HepG2 (cell line): ENCODE results near the gene MAP3K2. TPM values are rescaled to one million over a fixed set of nuclear protein-coding genes. Genes with fewer than 3 reads are reported as not detected.
A peak's percentile ranks its signal among the peaks of the same experiment; 100 is the strongest.

ENCODE experiments used
- CEBPB ChIP-seq: IDR thresholded peaks from 2 replicates; pipeline ENCODE4 v1.6.1; 2011; ENCODE audit warnings: low read depth, low read length, improper control_type of control experiment, borderline replicate concordance
- HES4 ChIP-seq: sonication (generic); formaldehyde crosslinking; IDR thresholded peaks from 2 replicates; pipeline ENCODE4 v1.9.0; 2021; ENCODE audit warnings: mild to moderate bottlenecking, missing genetic modification reagents, borderline replicate concordance
- KMT2A ChIP-seq: sonication (generic); formaldehyde crosslinking; IDR thresholded peaks from 2 replicates; pipeline ENCODE4 v1.4.0; 2020; ENCODE audit warnings: missing genetic modification reagents
- PPARG ChIP-seq: conservative IDR thresholded peaks from 2 replicates; pipeline ENCODE4 v1.6.1; 2016; ENCODE audit warnings: missing biosample characterization, missing genetic modification reagents
- SRSF4 ChIP-seq: fragments of 200-400 bp; formaldehyde crosslinking; IDR thresholded peaks from one replicate; pipeline ENCODE4 v1.6.1; 2018; ENCODE audit warnings: mild to moderate bottlenecking, low read depth, low read length, moderate library complexity; ENCODE audit not compliant: poor library complexity, severe bottlenecking
- TCF7L2 ChIP-seq: IDR thresholded peaks from 2 replicates; pipeline ENCODE4 v1.6.1; 2011; ENCODE audit warnings: mild to moderate bottlenecking, low read depth, low read length, moderate library complexity
- TEAD3 ChIP-seq: optimal IDR thresholded peaks from 2 replicates; pipeline ENCODE3; 2016; ENCODE audit warnings: borderline replicate concordance
- THAP11 ChIP-seq: IDR thresholded peaks from 2 replicates; pipeline ENCODE4 v1.6.1; 2016; ENCODE audit warnings: missing biosample characterization, missing genetic modification reagents
- ZBTB4 ChIP-seq: sonication (generic); formaldehyde crosslinking; IDR thresholded peaks from 2 replicates; pipeline ENCODE4 v1.4.0; 2020; ENCODE audit warnings: missing genetic modification reagents, mild to moderate bottlenecking, borderline replicate concordance
- ZBTB8A ChIP-seq: sonication (generic); formaldehyde crosslinking; IDR thresholded peaks from 2 replicates; pipeline ENCODE4 v1.4.0; 2020; ENCODE audit warnings: mild to moderate bottlenecking, low read depth, missing genetic modification reagents, borderline replicate concordance
- ZFP41 ChIP-seq: sonication (generic); formaldehyde crosslinking; IDR thresholded peaks from 2 replicates; pipeline ENCODE4 v1.4.0; 2020; ENCODE audit warnings: mild to moderate bottlenecking, missing genetic modification reagents, borderline replicate concordance
- ZNF10 ChIP-seq: sonication (generic); formaldehyde crosslinking; IDR thresholded peaks from 2 replicates; pipeline ENCODE4 v1.4.0; 2020; ENCODE audit warnings: mild to moderate bottlenecking, low read depth, missing genetic modification reagents, borderline replicate concordance
- ZNF207 ChIP-seq: fragments of 450-650 bp; IDR thresholded peaks from 2 replicates; pipeline ENCODE4 v1.6.1; 2016; ENCODE audit warnings: antibody characterized with exemption, borderline replicate concordance
- ZNF549 ChIP-seq: sonication (generic); formaldehyde crosslinking; IDR thresholded peaks from 2 replicates; pipeline ENCODE4 v1.5.0; 2020; ENCODE audit warnings: missing genetic modification reagents
- ZNF572 ChIP-seq: sonication (generic); formaldehyde crosslinking; IDR thresholded peaks from 2 replicates; pipeline ENCODE4 v1.5.1; 2020; ENCODE audit warnings: mild to moderate bottlenecking, missing genetic modification reagents
- ZNF605 ChIP-seq: sonication (generic); formaldehyde crosslinking; IDR thresholded peaks from 2 replicates; pipeline ENCODE4 v1.8.0; 2022; ENCODE audit warnings: mild to moderate bottlenecking, missing genetic modification reagents
- ZNF652 ChIP-seq: IDR thresholded peaks from 2 replicates; pipeline ENCODE4 v1.6.1; 2016; ENCODE audit warnings: low read depth, borderline replicate concordance
- polyA plus RNA-seq, 8 experiments: library from polyadenylated mRNA; depleted of rRNA in 3 of 8; stranded (reverse) in 7 of 8; unstranded in 1 of 8; fragments of >200 nt; fragmentation: Illumina TruSeq in 4 of 8; extraction: Trizol in 4 of 8; gene quantifications; 2 replicates each; pipeline versions ENCODE4 v1.2.1 to v1.2.3, GENCODE V29; 2011 to 2016; ENCODE audit warnings: low read depth in 4 of 8, missing spikeins in 1 of 8, mixed read lengths in 1 of 8; ENCODE audit not compliant: insufficient read depth in 1 of 8
- total RNA-seq, 5 experiments: library from RNA; depleted of rRNA; stranded (reverse); fragments of >200 nt; fragmentation: Illumina TruSeq; extraction: Trizol; gene quantifications; 2 replicates each; pipeline ENCODE4 v1.2.3, GENCODE V29; 2016; ENCODE audit warnings: low read depth in 1 of 5
- TF ChIP-seq, protein P1 (sequence below): sonication (generic); formaldehyde crosslinking; IDR thresholded peaks from 2 replicates; pipeline ENCODE4 v1.8.1; 2022; ENCODE audit warnings: mild to moderate bottlenecking, missing genetic modification reagents
- TF ChIP-seq, protein P2 (sequence below): sonication (generic); formaldehyde crosslinking; IDR thresholded peaks from 2 replicates; pipeline ENCODE4 v1.4.0; 2020; ENCODE audit warnings: low read depth, mild to moderate bottlenecking, missing genetic modification reagents
- TF ChIP-seq, protein P3 (sequence below): sonication (generic); formaldehyde crosslinking; IDR thresholded peaks from 2 replicates; pipeline ENCODE4 v1.4.0; 2020; ENCODE audit warnings: mild to moderate bottlenecking, missing genetic modification reagents

The MAP3K2 gene
- total and polyA plus RNA-seq, 2 of the 13 experiments (the other 11 are each of a cell fraction or from before 2014, with no cell fraction given): 12.2 to 37.2 TPM

- TF ChIP-seq, protein P1, sequence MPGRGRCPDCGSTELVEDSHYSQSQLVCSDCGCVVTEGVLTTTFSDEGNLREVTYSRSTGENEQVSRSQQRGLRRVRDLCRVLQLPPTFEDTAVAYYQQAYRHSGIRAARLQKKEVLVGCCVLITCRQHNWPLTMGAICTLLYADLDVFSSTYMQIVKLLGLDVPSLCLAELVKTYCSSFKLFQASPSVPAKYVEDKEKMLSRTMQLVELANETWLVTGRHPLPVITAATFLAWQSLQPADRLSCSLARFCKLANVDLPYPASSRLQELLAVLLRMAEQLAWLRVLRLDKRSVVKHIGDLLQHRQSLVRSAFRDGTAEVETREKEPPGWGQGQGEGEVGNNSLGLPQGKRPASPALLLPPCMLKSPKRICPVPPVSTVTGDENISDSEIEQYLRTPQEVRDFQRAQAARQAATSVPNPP (CRISPR knock-in tag): no peak
- TF ChIP-seq KMT2A (CRISPR knock-in tag) (no peak), ZNF207 (no peak), THAP11 (CRISPR knock-in tag) (peak; percentile 24; the same call in 1 of the 2 replicates), HES4 (CRISPR knock-in tag) (no peak), ZNF652 (CRISPR knock-in tag) (no peak), TCF7L2 (no peak), ZNF549 (CRISPR knock-in tag) (no peak), TEAD3 (CRISPR knock-in tag) (peak; percentile 93), ZFP41 (no peak), ZNF572 (CRISPR knock-in tag) (no peak), ZBTB8A (CRISPR knock-in tag) (no peak), ZNF605 (CRISPR knock-in tag) (no peak), ZBTB4 (CRISPR knock-in tag) (no peak), SRSF4 (no peak), PPARG (CRISPR knock-in tag) (0 out of 2 replicates have a peak, but pooled peaks have one; percentile 23), CEBPB (no peak), ZNF10 (no peak)
- TF ChIP-seq, protein P2, sequence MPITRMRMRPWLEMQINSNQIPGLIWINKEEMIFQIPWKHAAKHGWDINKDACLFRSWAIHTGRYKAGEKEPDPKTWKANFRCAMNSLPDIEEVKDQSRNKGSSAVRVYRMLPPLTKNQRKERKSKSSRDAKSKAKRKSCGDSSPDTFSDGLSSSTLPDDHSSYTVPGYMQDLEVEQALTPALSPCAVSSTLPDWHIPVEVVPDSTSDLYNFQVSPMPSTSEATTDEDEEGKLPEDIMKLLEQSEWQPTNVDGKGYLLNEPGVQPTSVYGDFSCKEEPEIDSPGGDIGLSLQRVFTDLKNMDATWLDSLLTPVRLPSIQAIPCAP (CRISPR knock-in tag): no peak
- TF ChIP-seq, protein P3, sequence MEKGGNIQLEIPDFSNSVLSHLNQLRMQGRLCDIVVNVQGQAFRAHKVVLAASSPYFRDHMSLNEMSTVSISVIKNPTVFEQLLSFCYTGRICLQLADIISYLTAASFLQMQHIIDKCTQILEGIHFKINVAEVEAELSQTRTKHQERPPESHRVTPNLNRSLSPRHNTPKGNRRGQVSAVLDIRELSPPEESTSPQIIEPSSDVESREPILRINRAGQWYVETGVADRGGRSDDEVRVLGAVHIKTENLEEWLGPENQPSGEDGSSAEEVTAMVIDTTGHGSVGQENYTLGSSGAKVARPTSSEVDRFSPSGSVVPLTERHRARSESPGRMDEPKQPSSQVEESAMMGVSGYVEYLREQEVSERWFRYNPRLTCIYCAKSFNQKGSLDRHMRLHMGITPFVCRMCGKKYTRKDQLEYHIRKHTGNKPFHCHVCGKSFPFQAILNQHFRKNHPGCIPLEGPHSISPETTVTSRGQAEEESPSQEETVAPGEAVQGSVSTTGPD: 0 out of 2 replicates have a peak, but pooled peaks have one; percentile 19
Observed at GRCh38 chr2:127410871-127411652, 23.3 kb upstream of the MAP3K2 start (continued).
